ENCODE data around the gene MAN2A2.

DNA sequence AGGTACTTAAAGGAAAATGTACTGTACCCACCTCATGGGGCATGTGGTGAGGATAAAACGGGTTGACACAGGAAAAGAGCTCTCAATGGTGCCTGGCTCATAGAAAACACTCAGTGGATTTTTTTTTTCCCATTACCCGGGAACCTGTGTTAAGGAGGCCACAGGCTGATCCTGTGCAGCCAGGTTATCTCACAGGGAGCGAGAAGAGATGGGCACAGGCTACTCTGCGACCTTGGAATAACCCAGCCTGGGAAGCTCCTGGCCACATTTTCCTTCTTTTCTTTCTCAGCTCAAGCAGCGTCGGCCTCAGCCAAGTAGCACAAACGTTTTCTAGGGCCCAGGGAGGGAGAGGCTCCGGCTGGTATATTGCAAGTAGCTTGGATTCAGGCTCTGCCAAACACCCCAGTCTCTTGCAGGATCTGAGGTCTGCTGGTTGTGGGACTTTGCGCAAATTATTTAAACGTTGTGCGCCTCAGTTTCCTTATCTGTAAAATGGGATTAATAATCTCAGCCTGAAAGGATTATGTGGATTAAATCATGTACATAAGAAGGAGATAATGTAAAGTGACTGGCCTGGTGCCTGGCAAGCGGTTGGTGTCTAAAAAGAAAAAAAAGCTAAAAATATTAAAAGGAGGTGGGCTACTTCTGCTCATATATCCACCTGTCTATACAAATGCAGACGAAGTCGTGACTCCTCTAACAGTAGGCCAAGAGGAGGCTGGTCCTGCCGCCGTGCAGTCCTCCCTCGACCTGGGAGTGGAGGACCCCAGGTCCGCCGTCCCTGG, 32.6 kb upstream of the MAN2A2 start:
- TF ChIP-seq RARB (CRISPR knock-in tag; IDR thresholded peaks at IDR 0.05) (no peak), ARNTL (CRISPR knock-in tag; IDR thresholded peaks at IDR 0.05; ENCODE audit: borderline replicate concordance, low read depth) (no peak), ZFP3 (CRISPR knock-in tag; IDR thresholded peaks at IDR 0.05) (no peak), ZNF70 (CRISPR knock-in tag; IDR thresholded peaks at IDR 0.05) (peak; percentile 88), ZNF8 (CRISPR knock-in tag; IDR thresholded peaks at IDR 0.05) (no peak), CSDC2 (CRISPR knock-in tag; IDR thresholded peaks at IDR 0.05) (no peak), OSR1 (CRISPR knock-in tag; IDR thresholded peaks at IDR 0.05) (no peak), TOX (CRISPR knock-in tag; IDR thresholded peaks at IDR 0.05; ENCODE audit: borderline replicate concordance) (no peak), BACH2 (CRISPR knock-in tag; IDR thresholded peaks at IDR 0.05; ENCODE audit: borderline replicate concordance) (no peak)
- TF ChIP-seq, protein P1, sequence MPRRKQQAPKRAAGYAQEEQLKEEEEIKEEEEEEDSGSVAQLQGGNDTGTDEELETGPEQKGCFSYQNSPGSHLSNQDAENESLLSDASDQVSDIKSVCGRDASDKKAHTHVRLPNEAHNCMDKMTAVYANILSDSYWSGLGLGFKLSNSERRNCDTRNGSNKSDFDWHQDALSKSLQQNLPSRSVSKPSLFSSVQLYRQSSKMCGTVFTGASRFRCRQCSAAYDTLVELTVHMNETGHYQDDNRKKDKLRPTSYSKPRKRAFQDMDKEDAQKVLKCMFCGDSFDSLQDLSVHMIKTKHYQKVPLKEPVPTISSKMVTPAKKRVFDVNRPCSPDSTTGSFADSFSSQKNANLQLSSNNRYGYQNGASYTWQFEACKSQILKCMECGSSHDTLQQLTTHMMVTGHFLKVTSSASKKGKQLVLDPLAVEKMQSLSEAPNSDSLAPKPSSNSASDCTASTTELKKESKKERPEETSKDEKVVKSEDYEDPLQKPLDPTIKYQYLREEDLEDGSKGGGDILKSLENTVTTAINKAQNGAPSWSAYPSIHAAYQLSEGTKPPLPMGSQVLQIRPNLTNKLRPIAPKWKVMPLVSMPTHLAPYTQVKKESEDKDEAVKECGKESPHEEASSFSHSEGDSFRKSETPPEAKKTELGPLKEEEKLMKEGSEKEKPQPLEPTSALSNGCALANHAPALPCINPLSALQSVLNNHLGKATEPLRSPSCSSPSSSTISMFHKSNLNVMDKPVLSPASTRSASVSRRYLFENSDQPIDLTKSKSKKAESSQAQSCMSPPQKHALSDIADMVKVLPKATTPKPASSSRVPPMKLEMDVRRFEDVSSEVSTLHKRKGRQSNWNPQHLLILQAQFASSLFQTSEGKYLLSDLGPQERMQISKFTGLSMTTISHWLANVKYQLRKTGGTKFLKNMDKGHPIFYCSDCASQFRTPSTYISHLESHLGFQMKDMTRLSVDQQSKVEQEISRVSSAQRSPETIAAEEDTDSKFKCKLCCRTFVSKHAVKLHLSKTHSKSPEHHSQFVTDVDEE (CRISPR knock-in tag; IDR thresholded peaks at IDR 0.05), result no peak
- TF ChIP-seq, protein P2, sequence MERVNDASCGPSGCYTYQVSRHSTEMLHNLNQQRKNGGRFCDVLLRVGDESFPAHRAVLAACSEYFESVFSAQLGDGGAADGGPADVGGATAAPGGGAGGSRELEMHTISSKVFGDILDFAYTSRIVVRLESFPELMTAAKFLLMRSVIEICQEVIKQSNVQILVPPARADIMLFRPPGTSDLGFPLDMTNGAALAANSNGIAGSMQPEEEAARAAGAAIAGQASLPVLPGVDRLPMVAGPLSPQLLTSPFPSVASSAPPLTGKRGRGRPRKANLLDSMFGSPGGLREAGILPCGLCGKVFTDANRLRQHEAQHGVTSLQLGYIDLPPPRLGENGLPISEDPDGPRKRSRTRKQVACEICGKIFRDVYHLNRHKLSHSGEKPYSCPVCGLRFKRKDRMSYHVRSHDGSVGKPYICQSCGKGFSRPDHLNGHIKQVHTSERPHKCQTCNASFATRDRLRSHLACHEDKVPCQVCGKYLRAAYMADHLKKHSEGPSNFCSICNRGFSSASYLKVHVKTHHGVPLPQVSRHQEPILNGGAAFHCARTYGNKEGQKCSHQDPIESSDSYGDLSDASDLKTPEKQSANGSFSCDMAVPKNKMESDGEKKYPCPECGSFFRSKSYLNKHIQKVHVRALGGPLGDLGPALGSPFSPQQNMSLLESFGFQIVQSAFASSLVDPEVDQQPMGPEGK (CRISPR knock-in tag; IDR thresholded peaks at IDR 0.05; ENCODE audit: borderline replicate concordance), result no peak

Measured in SK-N-SH treated with all-trans-retinoic acid at 6 μM for 48 hours (cell line).